HepG2 (cell line): ENCODE results near the gene YBX2. TPM values are rescaled to one million over a fixed set of nuclear protein-coding genes. Genes with fewer than 3 reads are reported as not detected.

Experiments
- CCDC6 ChIP-seq: sonication (generic); formaldehyde crosslinking; IDR thresholded peaks from 2 replicates; pipeline ENCODE4 v1.8.1; 2022; ENCODE audit warnings: mild to moderate bottlenecking, missing genetic modification reagents, moderate library complexity
- CERS6 ChIP-seq: sonication (generic); formaldehyde crosslinking; IDR thresholded peaks from 2 replicates; pipeline ENCODE4 v1.5.0; 2020; ENCODE audit warnings: missing genetic modification reagents
- FOXP4 ChIP-seq: sonication (generic); formaldehyde crosslinking; IDR thresholded peaks from 2 replicates; pipeline ENCODE4 v1.4.0; 2020; ENCODE audit warnings: missing genetic modification reagents
- GABPB1 ChIP-seq: IDR thresholded peaks from 2 replicates; pipeline ENCODE4 v1.6.1; 2016; ENCODE audit warnings: mild to moderate bottlenecking, missing genetic modification reagents, moderate library complexity, missing compliant biosample characterization
- HNF4A ChIP-seq: sonication (generic); formaldehyde crosslinking; IDR thresholded peaks from 2 replicates; pipeline ENCODE4 v1.4.0; 2020; ENCODE audit warnings: missing genetic modification reagents
- HNRNPL ChIP-seq: fragments of 200-400 bp; formaldehyde crosslinking; IDR thresholded peaks from 2 replicates; pipeline ENCODE4 v1.6.1; 2017; ENCODE audit warnings: mild to moderate bottlenecking, low read depth, low read length
- HOXA9 ChIP-seq: sonication (generic); formaldehyde crosslinking; IDR thresholded peaks from 2 replicates; pipeline ENCODE4 v1.8.1; 2022; ENCODE audit warnings: missing genetic modification reagents, mild to moderate bottlenecking, moderate library complexity, borderline replicate concordance
- HOXD1 ChIP-seq: sonication (generic); formaldehyde crosslinking; IDR thresholded peaks from 2 replicates; pipeline ENCODE4 v1.5.0; 2020; ENCODE audit warnings: missing genetic modification reagents
- IKZF5 ChIP-seq: IDR thresholded peaks from 2 replicates; pipeline ENCODE4 v1.6.1; 2018; ENCODE audit warnings: missing genetic modification reagents, mild to moderate bottlenecking, missing compliant biosample characterization
- MYC ChIP-seq: sonication (generic); formaldehyde crosslinking; IDR thresholded peaks from 2 replicates; pipeline ENCODE4 v1.9.0; 2021; ENCODE audit warnings: missing genetic modification reagents, borderline replicate concordance
- NPAS2 ChIP-seq: sonication (generic); formaldehyde crosslinking; IDR thresholded peaks from 2 replicates; pipeline ENCODE4 v1.8.0; 2022; ENCODE audit warnings: mild to moderate bottlenecking, missing genetic modification reagents, borderline replicate concordance
- NR0B2 ChIP-seq: sonication (generic); formaldehyde crosslinking; IDR thresholded peaks from 2 replicates; pipeline ENCODE4 v1.4.0; 2020; ENCODE audit warnings: mild to moderate bottlenecking, missing genetic modification reagents
- REL ChIP-seq: sonication (generic); formaldehyde crosslinking; conservative IDR thresholded peaks from 2 replicates; pipeline ENCODE4 v1.8.0; 2022; ENCODE audit warnings: mild to moderate bottlenecking, missing genetic modification reagents, moderate library complexity
- ZFP1 ChIP-seq: IDR thresholded peaks from 2 replicates; pipeline ENCODE4 v1.6.1; 2016
- ZNF331 ChIP-seq: sonication (generic); formaldehyde crosslinking; IDR thresholded peaks from 2 replicates; pipeline ENCODE4 v1.4.0; 2020; ENCODE audit warnings: missing genetic modification reagents
- ZNF557 ChIP-seq: sonication (generic); formaldehyde crosslinking; IDR thresholded peaks from 2 replicates; pipeline ENCODE4 v1.4.0; 2020; ENCODE audit warnings: missing genetic modification reagents
- ZNF605 ChIP-seq: sonication (generic); formaldehyde crosslinking; IDR thresholded peaks from 2 replicates; pipeline ENCODE4 v1.8.0; 2022; ENCODE audit warnings: mild to moderate bottlenecking, missing genetic modification reagents
- ZNF704 ChIP-seq: sonication (generic); formaldehyde crosslinking; IDR thresholded peaks from 2 replicates; pipeline ENCODE4 v1.8.1; 2023; ENCODE audit warnings: mild to moderate bottlenecking, inconsistent platforms, moderate library complexity, missing genetic modification reagents, borderline replicate concordance
- ZNF782 ChIP-seq: sonication (generic); formaldehyde crosslinking; IDR thresholded peaks from 2 replicates; pipeline ENCODE4 v1.4.0; 2020; ENCODE audit warnings: missing genetic modification reagents, mild to moderate bottlenecking, borderline replicate concordance
- ZUFSP ChIP-seq: sonication (generic); formaldehyde crosslinking; IDR thresholded peaks from 2 replicates; pipeline ENCODE4 v1.9.0; 2021; ENCODE audit warnings: missing genetic modification reagents, mild to moderate bottlenecking, borderline replicate concordance
- polyA plus RNA-seq, 8 experiments: library from polyadenylated mRNA; depleted of rRNA in 3 of 8; stranded (reverse) in 7 of 8; unstranded in 1 of 8; fragments of >200 nt; fragmentation: Illumina TruSeq in 4 of 8; extraction: Trizol in 4 of 8; gene quantifications; 2 replicates each; pipeline versions ENCODE4 v1.2.1 to v1.2.3, GENCODE V29; 2011 to 2016; ENCODE audit warnings: low read depth in 4 of 8, missing spikeins in 1 of 8, mixed read lengths in 1 of 8; ENCODE audit not compliant: insufficient read depth in 1 of 8
- total RNA-seq, 5 experiments: library from RNA; depleted of rRNA; stranded (reverse); fragments of >200 nt; fragmentation: Illumina TruSeq; extraction: Trizol; gene quantifications; 2 replicates each; pipeline ENCODE4 v1.2.3, GENCODE V29; 2016; ENCODE audit warnings: low read depth in 1 of 5

The YBX2 gene
- total and polyA plus RNA-seq, 2 of the 13 experiments (the other 11 are each of a cell fraction or from before 2014, with no cell fraction given) = 0.12 to 0.22 TPM

GRCh38 chr17:7239091-7240027, 55.1 kb downstream of the YBX2 start, which contains the start of gene PHF23 (continued):
- TF ChIP-seq ZNF704 (CRISPR knock-in tag) = 0 out of 2 replicates have a peak, but pooled peaks have one; percentile 60
- TF ChIP-seq NPAS2 = no peak
- TF ChIP-seq HNRNPL = no peak
- no peak for TF ChIP-seq CERS6 (CRISPR knock-in tag)
- peak; percentile 43; the same call in 1 of the 2 replicates for TF ChIP-seq MYC
- TF ChIP-seq IKZF5 (CRISPR knock-in tag) = no peak
- TF ChIP-seq NR0B2 (CRISPR knock-in tag) = no peak
- TF ChIP-seq HNF4A (CRISPR knock-in tag) = no peak
- no peak; the same call in 1 of the 2 replicates for TF ChIP-seq REL (CRISPR knock-in tag)
- no peak for TF ChIP-seq ZUFSP (CRISPR knock-in tag)
- TF ChIP-seq HOXA9 (CRISPR knock-in tag) = no peak
- TF ChIP-seq ZNF557 (CRISPR knock-in tag) = no peak
- TF ChIP-seq ZNF331 (CRISPR knock-in tag) = no peak
- TF ChIP-seq ZNF605 (CRISPR knock-in tag) = peak; percentile 39; the same call in 1 of the 2 replicates
- peak; percentile 17; the same call in 1 of the 2 replicates for TF ChIP-seq CCDC6 (CRISPR knock-in tag)
- TF ChIP-seq ZFP1 (CRISPR knock-in tag) = no peak
- TF ChIP-seq FOXP4 (CRISPR knock-in tag) = no peak
- peak; percentile 96 for TF ChIP-seq GABPB1 (CRISPR knock-in tag)
- TF ChIP-seq ZNF782 (CRISPR knock-in tag) = peak; percentile 34; the same call in 1 of the 2 replicates
- TF ChIP-seq HOXD1 = peak; percentile 15; the same call in 1 of the 2 replicates
